Measurements from ENCODE around the gene DAPK1. TPM values are rescaled to one million over a fixed set of nuclear protein-coding genes. Genes with fewer than 3 reads are reported as not detected.

DAPK1 gene
- total RNA-seq, 1 donor from 2014 or later = 66.0 TPM

DNA sequence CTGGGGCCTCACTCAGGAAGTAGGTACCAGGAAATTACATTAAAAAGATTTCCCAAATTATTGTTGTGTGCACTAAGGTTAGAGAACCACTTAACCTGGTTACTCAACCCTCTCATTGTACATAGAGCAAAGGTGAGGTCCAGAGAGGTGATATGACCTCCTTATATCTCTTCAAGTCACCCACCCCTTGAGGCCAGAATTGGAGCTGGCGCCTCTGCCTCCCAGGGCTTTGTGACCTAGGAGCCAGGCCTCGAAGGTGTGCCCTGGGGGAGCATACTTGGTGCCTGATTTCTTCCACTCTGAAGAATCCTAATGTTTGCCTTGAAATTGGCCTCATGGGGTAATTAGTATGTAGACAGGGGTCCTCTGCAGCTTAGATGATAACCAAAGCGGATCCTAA, 133.2 kb downstream of the DAPK1 start:
- FAIRE-seq = no peak
- DNase-seq (ENCODE audit: low spot score in 2 of 2) = no peak

- FAIRE-seq = no peak
Measured at GRCh38 chr9:87635656-87636501, 138.2 kb downstream of the DAPK1 start.

GRCh38 chr9:87638292-87638691, 140.6 kb downstream of the DAPK1 start:
- FAIRE-seq (no peak), DNase-seq (ENCODE audit: low spot score in 2 of 2) (no peak)

More at GRCh38 chr9:87635656-87636501, 138.2 kb downstream of the DAPK1 start:
- no peak for DNase-seq (ENCODE audit: low spot score in 2 of 2)

- DNase-seq (ENCODE audit: low spot score in 2 of 2) (no peak), FAIRE-seq (no peak)
Measured at GRCh38 chr9:87639949-87640348, 142.3 kb downstream of the DAPK1 start.

GRCh38 chr9:87640385-87640795, 142.7 kb downstream of the DAPK1 start:
- FAIRE-seq = no peak
- DNase-seq (ENCODE audit: low spot score in 2 of 2) = no peak

GRCh38 chr9:87641067-87641466, 143.4 kb downstream of the DAPK1 start:
- no peak for DNase-seq (ENCODE audit: low spot score in 2 of 2)

DNA sequence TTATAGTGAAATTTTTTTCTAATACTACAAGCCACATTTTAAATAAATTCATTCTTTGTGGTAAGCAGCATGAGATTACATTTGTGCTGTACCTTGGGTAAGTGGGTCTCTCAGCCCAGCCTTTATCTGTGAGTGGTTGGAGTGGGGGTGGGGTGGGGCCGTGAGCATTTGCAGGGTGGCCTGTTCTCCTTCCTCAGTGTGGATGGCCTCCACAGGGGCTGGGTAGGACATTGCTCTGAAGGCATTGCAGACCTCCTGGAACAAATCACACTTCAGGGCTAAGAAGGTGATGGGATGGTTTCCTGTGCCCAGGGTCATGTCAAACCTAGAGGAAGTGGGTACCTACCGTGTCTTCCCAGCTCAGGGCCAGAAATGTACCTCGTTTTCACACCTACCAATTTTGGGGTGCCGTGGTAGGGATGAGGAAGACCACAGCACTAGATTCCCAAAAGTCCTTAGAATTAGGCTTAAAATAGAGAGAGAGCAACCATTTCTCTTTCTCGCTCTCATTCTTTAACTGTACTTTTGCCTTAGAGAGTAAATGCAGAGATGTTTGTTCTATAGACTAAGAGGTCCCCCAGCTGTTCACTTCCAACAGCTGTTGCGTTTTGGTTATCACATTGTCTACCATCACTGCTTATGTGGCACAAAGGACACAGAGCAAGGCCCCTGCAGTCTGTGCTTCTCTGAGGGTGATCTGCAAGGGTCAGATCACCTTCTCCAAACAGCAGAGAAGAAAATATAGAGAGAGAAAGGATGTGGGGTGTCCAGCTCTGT, 144.9 kb downstream of the DAPK1 start:
- DNase-seq (ENCODE audit: low spot score in 2 of 2) (no peak), FAIRE-seq (no peak)

More at GRCh38 chr9:87641067-87641466, 143.4 kb downstream of the DAPK1 start:
- FAIRE-seq = no peak

GRCh38 chr9:87643107-87643650, 145.5 kb downstream of the DAPK1 start:
- FAIRE-seq (no peak), DNase-seq (ENCODE audit: low spot score in 2 of 2) (no peak)

- no peak for FAIRE-seq
Measured at GRCh38 chr9:87643778-87644570, 146.3 kb downstream of the DAPK1 start.

GRCh38 chr9:87644659-87645058, 147.0 kb downstream of the DAPK1 start:
- FAIRE-seq (no peak), DNase-seq (ENCODE audit: low spot score in 2 of 2) (no peak)

More at GRCh38 chr9:87643778-87644570, 146.3 kb downstream of the DAPK1 start:
- DNase-seq (ENCODE audit: low spot score in 2 of 2) = no peak

- DNase-seq (ENCODE audit: low spot score in 2 of 2) = no peak
- no peak for FAIRE-seq
Measured at GRCh38 chr9:87646546-87646945, 148.9 kb downstream of the DAPK1 start.

DNA sequence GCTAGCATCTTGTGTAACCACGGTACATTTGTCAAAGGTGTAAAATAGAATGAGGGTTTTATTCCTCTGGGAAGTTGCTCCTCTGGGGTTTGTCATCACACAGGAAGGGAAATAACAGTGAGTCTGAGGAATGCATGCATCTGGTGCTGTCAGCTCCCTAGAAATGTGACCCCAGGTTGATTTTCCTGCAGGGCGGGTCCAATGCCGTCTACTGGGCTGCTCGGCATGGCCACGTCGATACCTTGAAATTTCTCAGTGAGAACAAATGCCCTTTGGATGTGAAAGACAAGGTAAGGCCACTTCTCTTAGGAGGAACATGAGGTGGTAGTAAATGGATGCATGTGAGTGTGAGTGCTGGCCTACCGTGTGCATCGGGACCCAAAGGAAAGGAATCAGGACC, 149.4 kb downstream of the DAPK1 start:
- FAIRE-seq = no peak

GRCh38 chr9:87648606-87649005, 150.9 kb downstream of the DAPK1 start:
- FAIRE-seq (no peak), DNase-seq (ENCODE audit: low spot score in 2 of 2) (no peak)

More for the DNA sequence above, 149.4 kb downstream of the DAPK1 start:
- DNase-seq (ENCODE audit: low spot score in 2 of 2) = no peak

- no peak for DNase-seq (ENCODE audit: low spot score in 2 of 2)
- FAIRE-seq = no peak
Measured at GRCh38 chr9:87650611-87651295, 153.1 kb downstream of the DAPK1 start.

DNA sequence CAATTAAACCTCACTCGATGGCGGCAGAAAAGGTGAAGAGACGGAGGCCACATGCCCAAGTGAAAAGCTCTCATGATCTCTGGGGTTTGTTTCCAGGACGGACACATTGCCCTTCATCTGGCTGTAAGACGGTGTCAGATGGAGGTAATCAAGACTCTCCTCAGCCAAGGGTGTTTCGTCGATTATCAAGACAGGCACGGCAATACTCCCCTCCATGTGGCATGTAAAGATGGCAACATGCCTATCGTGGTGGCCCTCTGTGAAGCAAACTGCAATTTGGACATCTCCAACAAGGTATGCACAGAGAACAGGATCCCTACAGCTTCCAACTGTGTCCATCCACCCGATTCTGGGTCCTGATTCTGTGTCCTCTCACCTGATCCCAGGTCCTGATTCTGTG, 153.8 kb downstream of the DAPK1 start:
- FAIRE-seq = no peak
- DNase-seq (ENCODE audit: low spot score in 2 of 2) = no peak

- no peak for DNase-seq (ENCODE audit: low spot score in 2 of 2)
- FAIRE-seq = no peak
Measured at GRCh38 chr9:87653941-87654340, 156.3 kb downstream of the DAPK1 start.

GRCh38 chr9:87655731-87656130, 158.1 kb downstream of the DAPK1 start:
- DNase-seq (ENCODE audit: low spot score in 2 of 2) (no peak), FAIRE-seq (no peak)

- no peak for DNase-seq (ENCODE audit: low spot score in 2 of 2)
- FAIRE-seq = no peak
Measured at GRCh38 chr9:87656485-87656884, 158.8 kb downstream of the DAPK1 start.

DNA sequence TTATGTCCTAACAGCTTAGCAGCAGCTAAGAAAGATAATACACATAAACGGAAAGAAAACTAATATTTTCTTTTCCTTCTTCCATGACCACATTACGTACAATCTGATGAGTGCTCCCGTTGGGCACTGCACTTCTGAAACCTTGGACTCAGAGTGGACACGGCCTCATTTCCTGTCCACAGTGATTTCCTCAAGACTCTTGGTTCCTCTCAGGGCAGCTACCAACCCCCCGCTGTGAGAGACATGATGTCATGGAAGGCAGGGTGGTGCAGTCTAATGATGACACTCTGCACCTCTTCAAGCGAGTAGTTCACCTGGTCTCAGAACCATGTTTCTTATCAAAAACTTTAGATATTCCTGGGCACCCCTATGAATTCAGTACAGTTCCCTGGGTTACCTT, 159.5 kb downstream of the DAPK1 start:
- no peak for FAIRE-seq

DNA sequence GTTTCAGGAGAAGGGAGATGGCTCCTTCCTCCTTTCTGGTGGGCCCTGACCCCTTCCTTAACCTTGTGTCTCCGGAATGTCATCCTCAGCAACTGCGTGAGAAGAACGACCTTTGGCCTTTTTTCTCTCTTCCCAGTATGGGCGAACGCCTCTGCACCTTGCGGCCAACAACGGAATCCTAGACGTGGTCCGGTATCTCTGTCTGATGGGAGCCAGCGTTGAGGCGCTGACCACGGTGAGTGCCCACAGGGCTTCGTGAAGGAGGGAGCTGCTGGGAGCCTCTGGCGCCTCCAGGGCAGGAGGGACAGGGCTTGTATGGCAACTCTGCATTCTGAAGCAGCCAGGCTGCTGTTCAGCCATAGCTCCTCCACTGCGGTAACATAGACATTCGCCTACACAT, 160.2 kb downstream of the DAPK1 start:
- FAIRE-seq = no peak
- no peak for DNase-seq (ENCODE audit: low spot score in 2 of 2)

More for the DNA sequence above, 159.5 kb downstream of the DAPK1 start:
- no peak for DNase-seq (ENCODE audit: low spot score in 2 of 2)

All from frontal cortex (tissue), 4 donors.